Ovary (tissue), 9 donors: ENCODE data around the gene SKI. TPM values are rescaled to one million over a fixed set of nuclear protein-coding genes. Genes with fewer than 3 reads are reported as not detected.

Experiments used
- DNase-seq, 5 donors: peaks; one replicate each; pipeline ENCODE4 v3.0.0-alpha.2; 2019 to 2020
- H3K27ac ChIP-seq, 2 donors: fragments of 200-600 bp; one replicate each; pipeline versions ENCODE4 v1.5.1 to v1.8.0; 2019 to 2022
- H3K27me3 ChIP-seq: fragments of 200-600 bp; one replicate; pipeline ENCODE4 v1.8.0; 2022
- H3K36me3 ChIP-seq: fragments of 200-600 bp; sonication (generic); one replicate; pipeline ENCODE4 v1.5.1; 2019
- H3K4me1 ChIP-seq: one replicate; pipeline ENCODE4 v1.8.1; 2013; ENCODE audit warnings: mild to moderate bottlenecking, moderate library complexity; ENCODE audit not compliant: insufficient read depth
- H3K4me3 ChIP-seq: fragments of 200-600 bp; sonication (generic); one replicate; pipeline ENCODE4 v1.5.1; 2017
- H3K9me3 ChIP-seq, 2 donors: fragments of 200-600 bp in 1 of 2; sonication (generic) in 1 of 2; one replicate each; pipeline versions ENCODE4 v1.5.1 to v1.8.1; 2013 to 2019; ENCODE audit warnings: mild to moderate bottlenecking in 1 of 2, moderate library complexity in 1 of 2
- EP300 ChIP-seq: sonication (generic); formaldehyde crosslinking; IDR thresholded peaks from one replicate; pipeline ENCODE4 v1.6.1; 2017; ENCODE audit warnings: antibody characterized with exemption
- POLR2A ChIP-seq: fragments of 450-650 bp; IDR thresholded peaks from one replicate; pipeline ENCODE4 v1.6.1; 2017; ENCODE audit warnings: antibody characterized with exemption, mild to moderate bottlenecking, moderate library complexity
- WGBS, 3 donors: extraction: QIAGEN DNeasy Blood & Tissue Kit in 1 of 3; methylation state at CpG; one replicate each; pipeline versions ENCODE4 v1.1.5 to v1.1.7; 2013 to 2017; 5-methylcytosine and 5-hydroxymethylcytosine counted together
- intact Hi-C, 4 donors: fragments of 100-400 bp; cut with DNase I; formaldehyde crosslinking; loops; one replicate each; pipeline versions ENCODE4 v1.11.0 to v1.15.1; 2022 to 2023
- polyA plus RNA-seq, 2 donors: library from polyadenylated mRNA; stranded (reverse); fragments of 200-250 nt in 1 of 2; fragments of 350-450 nt in 1 of 2; fragmentation: Illumina TruSeq in 1 of 2; extraction: RNeasy Lipid Tissue Mini Kit (QIAGEN cat#74804) in 1 of 2; gene quantifications; one replicate each; pipeline ENCODE4 v1.2.3, GENCODE V29; 2013 to 2014
- total RNA-seq, 7 donors: library from RNA; depleted of rRNA in 2 of 7; stranded (reverse); fragments of >200 nt in 2 of 7; fragmentation: NEBNext Ultra II Directional in 3 of 7; extraction: Animal tissue kit (Norgen Biotek cat#: 25700) in 3 of 7; gene quantifications; one replicate each; pipeline versions ENCODE4 v1.1.0 to v1.2.4, GENCODE V29; 2016 to 2023
- TF ChIP-seq, protein P1 (sequence below), 3 donors: fragments of 450-650 bp in 2 of 3; fragments of 200-600 bp in 1 of 3; IDR thresholded peaks; one replicate each; pipeline versions ENCODE4 v1.5.1 to v1.8.0; 2016 to 2022; ENCODE audit warnings: antibody characterized with exemption in 3 of 3, mild to moderate bottlenecking in 1 of 3
- donor health status: DM: no; HTN: no; CAD: no; lungs with moderate emphysema.
- donor health status: DM: no; HTN: no; CAD: no.
- donor health status: Bipolar disorder and iron deficiency.
- donor health status: DM: yes; HTN: yes; CAD: no.
- donor health status: DM: no; HTN: no; CAD: no.
- donor health status: DM: yes; HTN: yes; CAD: no.

SKI gene
- total and polyA plus RNA-seq, 9 donors, result 27.8 to 109 (median 79.1) TPM

DNA sequence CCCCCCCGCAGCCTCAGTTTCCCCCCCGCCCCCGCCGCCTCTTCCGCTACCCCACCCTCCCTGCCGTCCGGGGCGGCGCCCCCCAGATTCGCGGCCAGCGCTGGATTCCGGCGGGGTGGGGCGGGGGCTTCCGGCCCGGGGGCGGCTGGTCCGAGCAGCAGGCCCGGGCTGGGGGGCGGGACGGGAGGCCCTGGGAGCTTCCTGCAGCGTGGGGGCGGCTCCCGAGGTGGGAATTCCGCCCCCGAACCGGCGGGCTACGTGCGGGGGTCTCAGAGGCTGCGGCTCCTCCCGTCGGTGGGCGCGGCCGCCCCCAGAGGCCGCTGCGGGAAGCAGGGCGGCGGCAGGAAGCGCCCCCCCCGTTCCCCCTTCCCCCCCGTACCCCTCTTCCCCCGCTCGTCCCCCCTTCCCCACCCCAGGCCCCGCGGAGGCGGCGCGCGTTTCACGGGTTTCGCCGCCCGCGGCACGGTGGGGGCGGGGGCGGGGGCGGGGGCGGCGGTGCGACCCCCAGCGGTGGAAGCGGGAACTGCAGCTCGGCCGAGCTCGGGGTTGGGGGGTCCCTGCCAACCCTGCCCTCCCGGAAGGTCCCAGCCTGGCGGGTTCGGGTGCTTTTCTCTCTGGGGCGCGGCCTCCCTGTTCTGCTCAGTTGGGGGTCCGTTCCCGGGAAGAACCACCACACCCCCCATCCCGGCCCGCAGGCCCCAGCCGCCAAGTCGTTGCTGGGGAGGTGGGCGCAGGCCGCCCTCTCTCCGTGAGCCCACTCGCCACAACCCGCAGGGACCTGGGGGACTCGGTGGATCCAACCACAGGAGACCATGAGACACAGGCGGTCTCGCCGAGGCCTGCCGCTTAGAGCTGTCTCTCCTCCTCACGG is 86.9 kb downstream of the SKI start:
- WGBS, 3 donors, result 9 to 34% (median 14%) methylated on average over 30 to 74 of the region's 91 CpGs
- Histone ChIP-seq H3K4me3 (peak overlapping the region; percentile 54), H3K4me1 (peaks cover 25% of the 10 kb centered on the region), H3K27ac (peak overlapping the region; percentile 61 to 75), H3K27me3 (no peaks in the 10 kb centered on the region), H3K36me3 (no peaks in the 10 kb centered on the region), H3K9me3 (no peaks in the 10 kb centered on the region)
- DNase-seq, result peak; percentile 75 to 84 (median 83)
- TF ChIP-seq EP300, result no peak
- no peak for TF ChIP-seq POLR2A
- TF ChIP-seq, protein P1, sequence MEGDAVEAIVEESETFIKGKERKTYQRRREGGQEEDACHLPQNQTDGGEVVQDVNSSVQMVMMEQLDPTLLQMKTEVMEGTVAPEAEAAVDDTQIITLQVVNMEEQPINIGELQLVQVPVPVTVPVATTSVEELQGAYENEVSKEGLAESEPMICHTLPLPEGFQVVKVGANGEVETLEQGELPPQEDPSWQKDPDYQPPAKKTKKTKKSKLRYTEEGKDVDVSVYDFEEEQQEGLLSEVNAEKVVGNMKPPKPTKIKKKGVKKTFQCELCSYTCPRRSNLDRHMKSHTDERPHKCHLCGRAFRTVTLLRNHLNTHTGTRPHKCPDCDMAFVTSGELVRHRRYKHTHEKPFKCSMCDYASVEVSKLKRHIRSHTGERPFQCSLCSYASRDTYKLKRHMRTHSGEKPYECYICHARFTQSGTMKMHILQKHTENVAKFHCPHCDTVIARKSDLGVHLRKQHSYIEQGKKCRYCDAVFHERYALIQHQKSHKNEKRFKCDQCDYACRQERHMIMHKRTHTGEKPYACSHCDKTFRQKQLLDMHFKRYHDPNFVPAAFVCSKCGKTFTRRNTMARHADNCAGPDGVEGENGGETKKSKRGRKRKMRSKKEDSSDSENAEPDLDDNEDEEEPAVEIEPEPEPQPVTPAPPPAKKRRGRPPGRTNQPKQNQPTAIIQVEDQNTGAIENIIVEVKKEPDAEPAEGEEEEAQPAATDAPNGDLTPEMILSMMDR (IDR thresholded peaks at IDR 0.05), result peak; percentile 68 to 95 (median 80)
- intact Hi-C loops, result loop anchor here (5.0 to 10.0 kb wide), 5 partner anchors 67 to 120 kb away; partner anchors contain the start of gene FAAP20 (in 1 of the 4)

DNA sequence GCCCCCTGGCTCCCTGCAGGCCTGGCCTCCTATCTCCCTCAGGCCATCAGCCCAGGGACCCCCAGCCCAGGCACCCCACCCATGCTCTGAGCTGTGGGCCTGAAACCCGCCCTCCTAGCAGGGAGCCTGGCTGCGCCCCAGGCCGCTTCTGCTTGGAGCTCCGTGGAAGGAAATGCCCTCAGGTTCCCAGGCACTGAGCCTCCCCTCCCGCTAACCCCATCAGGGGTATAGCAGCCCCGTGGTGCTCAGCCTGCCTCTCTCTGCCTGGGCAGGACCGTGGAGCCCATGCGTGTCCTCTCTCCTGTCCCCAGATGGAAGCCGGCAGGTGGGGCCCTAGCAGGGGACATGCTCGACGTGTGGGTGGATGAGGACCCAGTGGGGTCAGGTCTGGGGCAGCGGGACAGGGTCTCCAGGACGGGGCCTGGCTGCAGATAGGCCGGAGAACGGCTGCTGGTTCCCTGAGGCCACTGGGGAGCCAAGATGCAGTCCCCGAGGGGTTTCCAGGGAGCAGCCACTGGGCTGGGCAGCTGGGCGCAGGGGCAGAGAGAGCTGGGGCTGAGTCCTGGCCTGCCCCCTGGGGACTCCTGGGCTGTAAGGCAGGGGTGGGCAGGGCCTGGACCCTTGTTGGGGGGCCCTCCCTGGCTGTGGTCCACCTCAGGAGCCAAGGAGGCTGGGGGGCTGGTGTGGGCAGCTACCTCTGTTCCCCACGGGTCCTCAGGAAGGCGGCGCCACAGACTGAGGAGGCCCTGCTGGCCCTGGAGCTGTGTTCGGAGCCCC is 87.7 kb downstream of the SKI start:
- Histone ChIP-seq H3K4me3 (no peak overlapping the region), H3K36me3 (no peaks in the 10 kb centered on the region), H3K27ac (peak overlapping the region; percentile 61 to 75), H3K27me3 (no peaks in the 10 kb centered on the region), H3K4me1 (peaks cover 28% of the 10 kb centered on the region), H3K9me3 (no peaks in the 10 kb centered on the region)
- 63 to 71% (median 67%) methylated on average over 17 to 21 of the region's 21 CpGs for WGBS, 3 donors
- DNase-seq, result peak in 2 of 5 donors; percentile 43 to 62
- intact Hi-C loops, result loop anchor here in 3 of 4 donors (5.0 to 10.0 kb wide), 4 partner anchors 66 to 121 kb away; partner anchors contain the start of gene FAAP20 (in 1 of the 3)
- TF ChIP-seq EP300 (no peak), POLR2A (no peak)
- TF ChIP-seq, protein P1 (IDR thresholded peaks at IDR 0.05), result no peak

DNA sequence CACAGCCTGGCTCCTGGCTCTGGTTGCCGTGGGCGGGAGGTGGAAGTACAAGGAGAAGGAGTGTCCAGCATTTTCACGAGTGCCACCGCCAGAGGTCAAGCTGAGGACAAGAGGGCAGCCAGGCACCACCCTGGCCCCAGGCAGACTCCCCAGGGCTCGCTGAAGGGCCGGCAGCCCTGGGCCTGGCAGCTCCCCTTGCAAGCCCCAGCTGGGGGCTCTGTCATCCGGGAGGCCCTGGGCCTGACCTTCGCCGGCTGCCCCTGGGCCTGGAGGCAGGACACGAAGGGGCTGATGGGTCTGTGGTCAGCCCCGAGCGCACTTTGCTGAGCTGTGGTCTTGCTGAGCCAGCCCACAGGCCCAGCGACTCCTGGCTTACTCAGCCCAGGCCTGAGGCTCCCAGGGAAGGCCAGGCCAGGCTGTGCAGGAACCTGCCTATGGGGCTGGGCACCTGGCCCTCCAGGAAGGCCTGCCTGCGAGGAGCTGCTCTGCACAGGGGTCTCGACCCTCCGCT is 88.4 kb downstream of the SKI start:
- WGBS, 3 donors, result 70 to 78% (median 73%) methylated on average over 12 to 16 of the region's 16 CpGs
- Histone ChIP-seq H3K4me1 (peaks cover 32% of the 10 kb centered on the region), H3K27me3 (no peaks in the 10 kb centered on the region), H3K9me3 (no peaks in the 10 kb centered on the region), H3K27ac (peak overlapping the region in 1 of 2 donors; percentile 61), H3K36me3 (no peaks in the 10 kb centered on the region), H3K4me3 (no peak overlapping the region)
- TF ChIP-seq EP300 (no peak), POLR2A (no peak)
- TF ChIP-seq, protein P1 (IDR thresholded peaks at IDR 0.05), result no peak
- DNase-seq, result no peak
- intact Hi-C loops, result loop anchor here in 3 of 4 donors (5.0 to 10.0 kb wide), 4 partner anchors 66 to 122 kb away; partner anchors contain the start of gene FAAP20 (in 1 of the 3)
